NB4 (cell line): ENCODE results near the gene PDS5B.
"Not testable (repeated sequence)": the region's sequence is repeated elsewhere in the genome, so short reads cannot be mapped to it uniquely, and the experiment has no call there.

ENCODE experiments used
- CTCF ChIP-seq: IDR thresholded peaks from one replicate; pipeline ENCODE4 v1.5.1; 2012; ENCODE audit warnings: low read depth, low read length
- MAX ChIP-seq: IDR thresholded peaks from 2 replicates; pipeline ENCODE4 v1.6.1; 2011; ENCODE audit warnings: low read depth, low read length

GRCh38 chr13:32826372-32826771 is 240.1 kb downstream of the PDS5B start:
- not testable (repeated sequence) for TF ChIP-seq CTCF, MAX
